Thyroid gland (tissue), 4 donors: ENCODE data around the gene CCT8. TPM values are rescaled to one million over a fixed set of nuclear protein-coding genes. Genes with fewer than 3 reads are reported as not detected.

Source experiments
- DNase-seq, 2 donors: peaks; one replicate each; pipeline ENCODE4 v3.0.0-alpha.2; 2019
- H3K27ac ChIP-seq, 3 donors: fragments of 200-600 bp; sonication (generic); 1 replicate in 2 of 3; 2 replicates in 1 of 3; pipeline ENCODE4 v1.5.1; 2016 to 2019; ENCODE audit warnings: mild to moderate bottlenecking in 1 of 3, moderate library complexity in 1 of 3
- H3K27me3 ChIP-seq: fragments of 200-600 bp; sonication (generic); one replicate; pipeline ENCODE4 v1.5.1; 2019
- H3K36me3 ChIP-seq, 2 donors: fragments of 200-600 bp; sonication (generic); one replicate each; pipeline ENCODE4 v1.5.1; 2016 to 2019
- H3K4me1 ChIP-seq, 2 donors: fragments of 200-600 bp; sonication (generic); one replicate each; pipeline ENCODE4 v1.5.1; 2017 to 2019
- H3K4me3 ChIP-seq, 3 donors: fragments of 200-600 bp; sonication (generic); replicated peaks in 1 of 3; 1 replicate in 2 of 3; 2 replicates in 1 of 3; pipeline ENCODE4 v1.5.1; 2016; ENCODE audit warnings: mild to moderate bottlenecking in 1 of 3
- H3K9me3 ChIP-seq: fragments of 200-600 bp; sonication (generic); one replicate; pipeline ENCODE4 v1.5.1; 2017
- POLR2A ChIP-seq, 2 donors: fragments of 450-650 bp; IDR thresholded peaks; one replicate each; pipeline ENCODE4 v1.6.1; 2017; ENCODE audit warnings: antibody characterized with exemption in 2 of 2, mild to moderate bottlenecking in 2 of 2, moderate library complexity in 1 of 2
- WGBS, 2 donors: methylation state at CpG; one replicate each; pipeline ENCODE4 v1.1.5; 2017; 5-methylcytosine and 5-hydroxymethylcytosine counted together
- intact Hi-C: fragments of 100-400 bp; cut with DNase I; formaldehyde crosslinking; loops from one replicate; pipeline ENCODE4 v1.15.1; 2023
- total RNA-seq, 4 donors: library from RNA; depleted of rRNA; stranded (reverse); fragments of >200 nt; gene quantifications; one replicate each; pipeline ENCODE4 v1.2.3, GENCODE V29; 2016
- TF ChIP-seq, protein P1 (sequence below), 6 experiments: fragments of 200-600 bp in 3 of 6; fragments of 450-650 bp in 3 of 6; sonication (generic) in 3 of 6; IDR thresholded peaks; one replicate each; pipeline ENCODE4 v1.5.1; 2016 to 2019; ENCODE audit warnings: antibody characterized with exemption in 6 of 6, mild to moderate bottlenecking in 2 of 6, inconsistent platforms in 1 of 6, moderate library complexity in 1 of 6

CCT8 gene
- total RNA-seq, 4 donors from 2014 or later = 75.4 to 99.3 (median 86.7) TPM

DNA sequence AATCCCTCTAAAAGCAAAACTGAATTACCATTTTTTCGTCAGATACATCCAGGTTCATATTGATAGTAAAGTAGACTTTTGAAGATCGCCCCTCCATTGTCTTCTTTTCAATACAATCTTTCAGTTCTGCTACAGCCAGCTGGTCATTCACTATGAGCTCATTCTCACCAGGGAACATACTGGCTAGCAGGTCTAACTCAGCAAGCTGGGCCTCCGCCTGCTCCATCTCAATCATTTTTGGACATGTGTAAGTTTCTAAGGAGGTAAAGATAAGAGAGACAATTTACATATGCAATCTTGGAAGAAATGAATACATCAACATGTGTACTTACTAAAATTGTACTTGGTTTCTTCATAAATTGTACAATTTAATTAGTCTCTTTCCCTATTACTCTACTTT, 65.1 kb downstream of the CCT8 start:
- Histone ChIP-seq H3K27ac (no peak overlapping the region), H3K27me3 (no peaks in the 10 kb centered on the region), H3K9me3 (no peaks in the 10 kb centered on the region), H3K36me3 (peaks cover 4 to 18% of the 10 kb centered on the region in 2 donors), H3K4me3 (no peak overlapping the region), H3K4me1 (no peaks in the 10 kb centered on the region)
- WGBS, 2 donors = 92 to 93% methylated on average over 3 of the region's 3 CpGs
- TF ChIP-seq, protein P1, sequence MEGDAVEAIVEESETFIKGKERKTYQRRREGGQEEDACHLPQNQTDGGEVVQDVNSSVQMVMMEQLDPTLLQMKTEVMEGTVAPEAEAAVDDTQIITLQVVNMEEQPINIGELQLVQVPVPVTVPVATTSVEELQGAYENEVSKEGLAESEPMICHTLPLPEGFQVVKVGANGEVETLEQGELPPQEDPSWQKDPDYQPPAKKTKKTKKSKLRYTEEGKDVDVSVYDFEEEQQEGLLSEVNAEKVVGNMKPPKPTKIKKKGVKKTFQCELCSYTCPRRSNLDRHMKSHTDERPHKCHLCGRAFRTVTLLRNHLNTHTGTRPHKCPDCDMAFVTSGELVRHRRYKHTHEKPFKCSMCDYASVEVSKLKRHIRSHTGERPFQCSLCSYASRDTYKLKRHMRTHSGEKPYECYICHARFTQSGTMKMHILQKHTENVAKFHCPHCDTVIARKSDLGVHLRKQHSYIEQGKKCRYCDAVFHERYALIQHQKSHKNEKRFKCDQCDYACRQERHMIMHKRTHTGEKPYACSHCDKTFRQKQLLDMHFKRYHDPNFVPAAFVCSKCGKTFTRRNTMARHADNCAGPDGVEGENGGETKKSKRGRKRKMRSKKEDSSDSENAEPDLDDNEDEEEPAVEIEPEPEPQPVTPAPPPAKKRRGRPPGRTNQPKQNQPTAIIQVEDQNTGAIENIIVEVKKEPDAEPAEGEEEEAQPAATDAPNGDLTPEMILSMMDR (IDR thresholded peaks at IDR 0.05) = no peak
- no peak for TF ChIP-seq POLR2A (IDR thresholded peaks at IDR 0.05)
- intact Hi-C loops = no loop called here
- no peak for DNase-seq

DNA sequence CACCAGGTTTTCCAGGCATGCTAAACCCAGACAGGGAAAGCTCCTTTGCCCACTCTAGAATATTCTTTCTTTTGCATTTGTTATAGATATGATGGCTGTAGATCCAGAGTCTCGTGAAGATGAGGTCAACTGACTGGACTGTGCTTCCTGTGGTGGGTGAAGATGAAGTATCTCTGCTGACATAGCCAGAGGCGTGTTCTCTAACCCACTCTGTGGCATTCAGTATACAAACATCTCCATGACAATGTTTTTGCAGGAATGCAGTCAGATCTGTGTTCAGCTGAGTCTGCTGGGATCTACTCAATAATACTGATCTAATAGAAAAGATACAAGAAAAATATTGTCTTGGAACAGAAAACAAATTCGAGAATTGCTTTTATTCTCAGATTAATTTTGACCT, 65.6 kb downstream of the CCT8 start:
- intact Hi-C loops = no loop called here
- peaks cover 4 to 18% of the 10 kb centered on the region in 2 donors for H3K36me3 ChIP-seq
- WGBS, 2 donors = 90 to 92% methylated on average over 3 of the region's 3 CpGs
- no peak for DNase-seq
- no peak overlapping the region for H3K27ac ChIP-seq
- TF ChIP-seq POLR2A (IDR thresholded peaks at IDR 0.05) = no peak
- TF ChIP-seq, protein P1 (IDR thresholded peaks at IDR 0.05) = no peak
- no peaks in the 10 kb centered on the region for H3K27me3 ChIP-seq
- H3K4me3 ChIP-seq = no peak overlapping the region
- H3K9me3 ChIP-seq = no peaks in the 10 kb centered on the region
- H3K4me1 ChIP-seq = no peaks in the 10 kb centered on the region

DNA sequence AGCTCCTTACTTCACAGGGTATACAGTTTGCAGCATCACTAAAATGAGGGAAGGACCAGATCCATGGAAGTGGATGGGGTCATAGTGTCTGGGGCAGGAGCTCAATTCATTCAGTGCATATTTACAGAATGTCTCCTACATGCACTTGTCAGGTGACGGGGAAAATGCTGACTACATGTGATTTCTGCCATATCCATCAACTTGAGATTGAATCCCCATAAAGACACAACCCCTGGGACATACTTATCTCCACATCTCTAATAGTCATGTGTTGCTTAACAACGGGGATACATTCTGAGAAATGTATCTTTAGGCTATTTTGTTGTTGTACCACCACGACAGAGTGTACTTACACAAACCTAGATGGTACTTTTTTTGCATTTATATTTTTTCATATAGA, 66.3 kb downstream of the CCT8 start:
- Histone ChIP-seq H3K27ac (no peak overlapping the region), H3K4me3 (no peak overlapping the region), H3K36me3 (peaks cover 4 to 18% of the 10 kb centered on the region in 2 donors), H3K9me3 (no peaks in the 10 kb centered on the region), H3K4me1 (peaks cover 0 to 3% of the 10 kb centered on the region in 2 donors), H3K27me3 (no peaks in the 10 kb centered on the region)
- DNase-seq = no peak
- intact Hi-C loops = no loop called here
- no peak for TF ChIP-seq POLR2A (IDR thresholded peaks at IDR 0.05)
- TF ChIP-seq, protein P1 (IDR thresholded peaks at IDR 0.05) = no peak
- WGBS, 2 donors = 91 to 92% methylated on average over 3 of the region's 3 CpGs

Other genes with a start within 250 kb of the CCT8 start
- 10 to 100 TPM; 25.5 to 45.3 (median 28.8) TPM for gene LTN1, start 80.8 kb downstream of the CCT8 start, total RNA-seq
- 10 to 100 TPM; 11.1 to 17.7 (median 13.3) TPM for gene RWDD2B, start 54.3 kb downstream of the CCT8 start, total RNA-seq
- gene USP16, start 49.0 kb downstream of the CCT8 start, total RNA-seq = 10 to 100 TPM; 40.0 to 53.4 (median 45.7) TPM
- 1 to 10 TPM; 4.1 to 8.0 (median 4.9) TPM for gene MAP3K7CL, start 57.0 kb upstream of the CCT8 start, total RNA-seq
- 10 to 100 TPM; 36.3 to 89.9 (median 64.9) TPM for gene BACH1, start 225.3 kb upstream of the CCT8 start, total RNA-seq